Dedifferentiated amniotic fluid mesenchymal stem cell (primary cell): ENCODE results near the gene MAPK8.

ENCODE experiments used
- DNase-seq: peaks from one replicate; pipeline ENCODE4 v3.0.0-alpha.2; 2016; ENCODE audit errors: extremely low spot score

MAPK8 gene

GRCh38 chr10:48475943-48476278 is 169.4 kb downstream of the MAPK8 start:
- DNase-seq: no peak

DNA sequence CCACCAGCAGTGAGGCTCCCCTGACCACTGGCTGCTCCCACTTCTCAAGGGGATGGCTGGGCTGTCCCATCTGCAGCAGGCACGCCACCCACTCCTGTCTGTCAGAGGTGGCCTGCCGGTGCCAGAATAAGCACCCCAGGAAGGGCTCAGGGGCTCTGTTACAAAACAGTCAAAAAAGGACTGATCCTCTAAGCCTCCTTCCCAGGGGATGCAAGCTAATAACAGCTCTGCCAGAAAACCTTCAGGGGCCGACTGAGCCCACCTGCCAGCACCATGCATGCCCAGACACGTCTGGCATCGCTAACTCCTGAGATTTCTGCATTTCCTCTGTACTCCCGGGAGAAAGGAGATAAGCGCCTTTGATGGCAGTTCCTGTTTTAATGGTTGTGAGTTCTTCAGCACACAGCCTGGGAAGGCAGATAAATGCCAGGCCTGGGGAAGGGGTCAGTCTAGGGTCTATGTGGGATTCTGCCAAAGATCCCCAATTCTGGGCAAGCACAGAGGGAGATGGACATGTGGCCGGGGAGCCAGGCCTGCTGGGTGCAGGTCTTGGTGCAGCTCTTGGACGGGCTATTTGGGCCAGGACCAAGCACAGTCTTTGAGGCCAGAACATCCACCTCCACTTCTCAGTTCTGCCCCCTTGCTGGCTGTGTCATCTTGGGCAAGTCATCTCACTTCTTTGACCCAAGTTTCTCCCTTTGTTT is 170.0 kb downstream of the MAPK8 start:
- DNase-seq: no peak

GRCh38 chr10:48477141-48477540 is 170.7 kb downstream of the MAPK8 start:
- DNase-seq: no peak

- DNase-seq: no peak
Measured at GRCh38 chr10:48477616-48478015, 171.1 kb downstream of the MAPK8 start.

GRCh38 chr10:48478469-48478868 is 172.0 kb downstream of the MAPK8 start:
- no peak for DNase-seq

DNA sequence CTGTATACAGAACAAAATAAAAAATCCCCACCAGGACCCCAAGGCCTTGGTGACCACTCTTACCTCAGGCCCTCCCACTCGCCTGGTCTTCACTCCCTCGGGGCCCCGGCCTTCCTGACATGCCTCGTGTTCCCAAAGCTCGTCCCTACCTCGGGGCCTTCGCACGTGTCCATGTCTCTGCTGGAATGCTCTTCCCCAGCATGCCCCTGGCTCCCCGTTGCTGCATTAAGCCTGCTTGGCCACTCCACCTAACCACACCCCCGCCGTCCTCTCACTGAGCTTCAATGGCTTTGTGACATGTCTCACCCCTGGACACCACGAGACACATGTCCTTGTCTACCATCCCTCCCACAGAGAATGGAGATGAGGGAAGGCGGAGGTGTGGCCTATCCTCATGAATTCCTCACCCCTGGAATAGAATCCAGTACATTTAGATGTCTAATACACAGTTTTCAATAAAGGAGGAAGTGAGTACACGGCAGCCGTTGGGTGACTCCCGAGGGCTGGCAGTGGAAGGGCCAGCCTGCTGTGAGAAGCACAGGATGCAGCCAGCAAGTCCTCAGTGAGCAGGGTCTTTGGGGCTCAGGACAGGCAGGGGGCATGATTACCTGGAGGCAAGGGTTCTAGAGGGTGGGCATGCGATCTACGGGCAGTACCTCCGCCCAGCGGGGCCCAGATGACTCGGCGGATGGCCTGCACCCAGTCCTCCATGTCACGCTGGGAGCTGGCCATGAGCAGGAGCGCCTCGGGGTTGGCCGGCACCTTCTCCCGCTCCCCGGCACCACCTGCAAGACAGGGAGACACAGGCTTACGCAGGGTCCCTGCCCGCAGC is 172.7 kb downstream of the MAPK8 start:
- DNase-seq: no peak

GRCh38 chr10:48480397-48481374 is 174.2 kb downstream of the MAPK8 start:
- DNase-seq: no peak

- no peak for DNase-seq
Measured at GRCh38 chr10:48481385-48481784, 174.9 kb downstream of the MAPK8 start.

DNA sequence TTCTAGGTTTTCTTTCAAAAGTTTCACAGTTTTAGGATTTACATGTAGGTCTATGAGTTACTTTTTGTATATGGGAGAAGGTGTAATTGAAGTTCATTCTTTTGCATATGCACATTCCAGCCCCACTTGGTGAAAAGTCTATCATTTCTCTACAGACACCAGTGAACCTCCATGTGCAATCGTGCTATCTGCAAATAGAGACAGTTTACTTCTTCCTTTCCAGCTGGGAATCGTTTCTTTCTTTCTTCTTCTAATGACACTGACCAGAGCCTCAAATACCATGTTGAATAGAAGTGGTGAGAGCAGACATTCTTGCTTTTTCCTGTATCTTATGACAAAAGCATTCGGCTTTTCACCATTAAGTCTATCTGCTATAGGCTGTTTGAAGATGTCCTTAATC is 175.7 kb downstream of the MAPK8 start:
- DNase-seq: no peak

DNA sequence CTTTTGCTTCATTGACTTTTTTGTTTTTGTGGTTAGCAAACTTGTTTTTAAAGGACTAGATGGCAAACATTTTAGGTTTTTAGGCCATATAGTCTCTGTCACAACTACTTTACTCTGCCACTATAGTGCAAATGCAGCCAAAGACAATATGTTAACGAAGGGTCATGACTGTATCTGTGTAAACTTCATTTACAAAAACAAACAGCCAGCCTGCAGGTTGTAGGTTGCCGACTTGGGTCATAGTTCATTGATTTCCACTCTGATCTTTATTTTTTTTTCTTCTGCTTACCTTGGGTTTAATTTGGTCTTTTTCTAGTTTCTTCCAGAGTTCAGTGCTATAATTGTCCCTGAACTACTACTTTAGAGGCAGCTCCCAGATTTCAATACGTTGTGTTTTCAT is 178.4 kb downstream of the MAPK8 start:
- no peak for DNase-seq

DNA sequence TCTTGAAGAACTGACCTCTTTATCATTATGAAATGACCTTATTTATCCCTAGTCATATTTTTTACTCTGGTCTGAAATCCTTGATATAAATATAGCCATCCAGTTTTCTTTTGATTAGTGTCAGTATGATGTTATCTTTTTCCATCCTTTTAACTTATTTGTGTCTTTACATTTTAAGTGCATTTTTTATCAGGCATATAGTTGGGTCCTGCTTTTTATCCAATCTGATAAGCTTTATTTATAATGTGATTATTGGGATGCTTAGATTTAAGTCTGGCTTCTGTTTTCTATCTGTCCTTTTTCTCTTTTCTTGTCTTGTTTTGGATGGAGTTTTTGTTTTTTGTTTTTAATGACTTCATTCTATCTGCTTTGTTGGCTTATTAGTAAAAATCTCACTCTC is 179.2 kb downstream of the MAPK8 start:
- DNase-seq: no peak

- no peak for DNase-seq
Measured at GRCh38 chr10:48487244-48487643, 180.8 kb downstream of the MAPK8 start.
